HG03558 (cell line): ENCODE measurements around the gene GFAP.

ENCODE experiments used
- ATAC-seq: cut with Tn5 transposase; IDR thresholded peaks from one replicate; pipeline ENCODE4 v1.9.1; 2021; ENCODE audit warnings: moderate number of reproducible peaks; ENCODE audit not compliant: unreplicated experiment; ENCODE audit errors: extremely low read depth

GFAP gene

DNA sequence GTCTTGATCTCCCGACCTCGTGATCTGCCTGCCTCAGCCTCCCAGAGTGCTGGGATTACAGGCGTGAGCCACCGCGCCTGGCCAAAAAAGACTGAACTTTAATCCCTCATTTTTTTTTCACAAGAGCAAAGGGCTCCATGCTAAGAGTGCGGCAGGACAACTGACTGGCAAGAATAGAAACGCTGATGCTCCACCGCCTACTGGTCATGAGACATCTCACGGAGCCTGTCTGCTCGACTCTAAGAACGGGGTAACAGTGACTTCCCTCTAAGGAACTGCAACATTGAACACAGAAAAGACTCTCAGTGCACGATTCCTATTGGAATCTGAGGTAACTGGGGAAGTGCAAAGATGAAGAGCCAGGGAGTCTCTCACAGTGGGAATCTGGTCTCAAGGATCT, 43.7 kb downstream of the GFAP start:
- ATAC-seq = no peak

DNA sequence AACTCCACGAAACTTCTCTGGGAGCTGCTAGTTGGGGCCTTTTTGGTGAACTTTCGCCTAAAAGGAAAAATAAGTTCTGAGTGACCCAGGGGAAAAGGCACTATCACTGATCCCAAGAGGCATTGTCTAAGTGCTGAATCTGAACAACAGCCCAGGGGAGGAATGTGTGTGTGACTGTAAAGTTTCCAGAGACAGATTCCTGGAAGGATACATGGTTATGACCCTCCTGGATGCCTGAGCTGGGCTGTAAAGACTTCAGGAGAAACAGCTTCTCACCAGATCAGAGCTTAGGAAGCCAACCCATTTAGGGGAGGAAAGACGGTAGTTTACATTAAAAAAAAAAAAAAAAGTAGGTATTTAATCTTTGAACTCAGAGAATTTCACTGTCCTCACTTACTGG, 47.5 kb downstream of the GFAP start:
- ATAC-seq = no peak

DNA sequence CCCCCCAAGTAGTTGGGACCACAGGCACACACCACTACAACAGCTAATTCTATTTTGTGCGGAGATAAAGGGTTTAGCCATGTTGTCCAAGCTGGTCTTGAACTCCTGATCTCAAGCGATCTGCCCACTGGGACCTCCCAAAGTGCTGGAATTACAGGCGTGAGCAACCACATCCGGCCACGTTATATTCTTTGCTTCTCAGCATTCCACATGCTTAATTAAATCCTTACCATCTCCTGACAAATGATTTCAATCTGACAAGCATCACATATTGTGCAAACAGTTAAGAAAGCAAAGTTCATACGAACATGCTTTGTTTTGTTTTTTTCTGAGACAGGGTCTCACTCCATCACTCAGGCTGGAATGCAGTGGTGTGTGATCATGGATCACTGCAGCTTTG, 49.4 kb downstream of the GFAP start:
- ATAC-seq = no peak

DNA sequence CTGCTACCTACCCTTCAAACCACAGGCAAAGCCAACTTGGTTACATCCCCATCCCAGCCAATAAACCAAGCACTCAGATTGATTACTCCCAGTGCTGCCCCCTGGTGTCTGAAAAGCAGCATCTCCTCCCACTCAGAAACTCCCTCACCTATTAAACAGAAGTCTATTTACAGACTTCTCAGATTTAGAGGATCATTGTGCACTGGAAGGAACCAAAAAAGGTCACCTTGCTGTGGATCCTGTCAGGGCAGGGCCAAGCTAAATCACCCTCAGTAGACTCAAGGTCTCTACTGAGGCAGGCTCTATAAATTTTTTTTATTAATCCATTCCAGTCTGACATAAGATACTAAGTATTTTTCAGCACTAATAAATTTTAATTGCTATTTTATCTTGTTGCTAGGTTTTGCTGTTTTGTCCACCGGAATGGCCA, 50.1 kb downstream of the GFAP start:
- no peak for ATAC-seq

DNA sequence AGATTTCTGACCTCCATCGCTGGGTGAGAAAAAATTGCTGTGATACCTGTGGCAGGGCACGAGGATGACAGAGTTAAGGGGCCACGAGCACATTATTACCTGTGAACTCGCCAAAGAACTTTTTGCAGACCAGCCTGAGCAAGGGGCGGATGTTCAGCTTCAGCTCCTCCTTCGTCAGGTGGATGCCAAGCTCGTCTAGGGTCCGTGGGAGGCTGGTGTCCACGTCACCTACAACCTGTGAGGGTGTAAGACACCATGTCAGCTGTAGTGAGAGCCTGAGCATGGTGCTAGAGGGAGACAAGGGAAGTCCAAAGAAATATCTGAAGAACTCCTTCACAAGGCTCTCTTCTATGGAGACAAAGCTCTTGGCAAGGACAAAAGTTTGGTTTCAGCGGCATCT, 50.5 kb downstream of the GFAP start:
- ATAC-seq = no peak

DNA sequence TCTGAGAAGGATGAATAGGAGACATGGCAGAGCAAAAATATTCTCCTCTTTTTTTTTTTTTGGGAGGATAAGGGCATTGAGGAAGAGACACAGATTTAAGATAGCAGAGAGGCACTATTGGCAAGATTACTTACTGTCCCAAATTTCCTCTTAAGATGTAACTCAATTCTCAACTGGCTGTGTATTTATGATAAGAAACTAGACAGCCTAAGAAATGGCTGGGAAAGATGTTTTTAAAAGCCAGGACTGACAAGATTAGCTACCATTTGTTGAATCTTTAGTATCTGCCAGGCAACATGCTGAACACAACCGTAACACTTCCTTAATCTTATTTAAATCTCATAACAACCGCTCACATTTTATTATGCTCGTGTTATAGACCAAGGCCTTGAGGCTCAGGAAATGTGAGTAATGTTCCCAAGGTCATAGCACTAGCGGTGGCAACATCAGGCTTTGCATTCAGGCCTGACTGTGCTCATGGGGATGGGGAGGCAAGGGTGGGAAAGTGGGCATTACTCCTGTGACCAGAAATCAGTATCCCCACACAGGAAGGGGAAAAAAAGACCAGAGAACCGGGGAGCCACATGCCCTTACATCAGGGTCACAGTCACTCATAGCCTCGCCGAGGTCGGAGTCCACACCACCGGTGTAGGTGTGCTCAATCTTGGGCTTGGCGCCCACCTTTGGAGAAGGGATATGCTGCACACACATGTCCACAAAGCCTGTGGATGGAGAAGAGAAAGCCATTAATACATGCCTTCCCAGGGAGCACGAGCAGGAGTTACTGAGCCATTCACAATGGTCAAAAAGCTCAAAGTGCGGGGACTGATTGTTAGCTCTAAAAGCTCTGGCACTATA, 52.0 kb downstream of the GFAP start:
- no peak for ATAC-seq

DNA sequence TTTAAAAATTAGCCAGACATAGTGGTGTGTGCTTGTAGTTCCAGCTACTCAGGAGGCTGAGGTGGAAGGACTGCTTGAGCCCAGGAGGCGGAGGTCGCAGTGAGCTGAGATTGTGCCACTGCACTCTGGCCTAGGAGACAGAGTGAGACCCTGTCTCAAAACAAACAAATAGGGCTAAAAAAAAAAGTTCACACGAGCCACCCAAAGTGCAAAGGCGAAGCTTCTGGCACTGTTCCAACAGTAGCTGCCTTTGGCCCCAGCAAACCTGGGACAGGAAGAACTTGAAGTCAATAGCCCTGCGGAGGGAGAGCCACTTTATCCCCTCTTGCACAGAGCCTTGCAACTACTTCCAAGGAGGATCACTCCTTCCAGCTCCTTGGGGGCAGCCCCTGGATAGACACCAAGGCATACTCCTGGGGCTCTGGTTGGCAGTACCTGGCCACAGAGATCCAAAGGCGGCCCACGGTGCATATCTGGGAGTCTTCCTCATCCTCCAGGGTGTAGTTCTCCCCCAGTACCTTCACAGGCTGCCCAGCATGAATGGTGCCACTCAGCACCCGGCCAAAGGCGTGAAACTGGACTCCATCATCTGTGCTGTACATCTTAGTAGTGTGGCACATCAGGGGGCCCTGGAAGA, 52.9 kb downstream of the GFAP start:
- no peak for ATAC-seq

DNA sequence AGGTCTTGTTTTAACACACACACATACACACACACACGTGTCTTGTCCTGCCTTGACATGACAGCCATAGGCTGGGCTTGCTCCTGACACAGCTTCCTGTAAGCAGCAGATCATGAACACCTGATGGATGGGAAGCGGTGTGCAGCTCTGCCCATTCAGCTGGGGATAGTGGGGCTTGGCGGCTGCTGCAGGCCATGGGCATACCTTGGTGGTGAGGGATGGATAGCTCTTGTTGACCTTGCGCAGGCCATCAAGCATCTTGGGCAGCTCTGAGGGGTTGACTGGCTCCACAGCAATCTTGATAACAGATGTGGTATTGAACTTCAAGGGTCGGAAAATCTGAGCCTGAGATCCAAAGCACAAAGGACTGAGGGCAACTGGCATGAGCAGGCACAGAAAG, 55.6 kb downstream of the GFAP start:
- no peak for ATAC-seq

DNA sequence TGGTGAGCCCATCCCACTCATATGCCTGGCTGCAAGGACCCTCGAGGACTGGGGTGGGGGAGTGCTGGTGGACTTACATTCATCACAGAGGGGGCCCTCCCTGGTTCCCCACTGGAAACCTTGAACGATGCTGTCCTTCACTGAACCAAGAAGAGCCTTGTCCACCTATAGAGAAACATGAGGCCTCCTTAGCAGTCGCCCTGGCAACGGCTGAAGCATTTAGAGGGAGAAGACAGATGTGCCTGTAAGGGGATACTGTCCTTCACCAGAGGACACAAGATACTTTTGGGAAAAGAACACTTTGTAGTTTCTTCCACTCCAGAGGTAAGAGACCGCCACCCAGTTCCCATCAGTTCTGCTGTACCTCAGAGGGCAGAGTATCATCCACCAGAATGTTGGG, 61.1 kb downstream of the GFAP start:
- ATAC-seq = no peak
